Sigmoid colon (tissue), 3 donors: Measurements from ENCODE around the gene ZNF277.

Experiments
- POLR2A ChIP-seq, 2 donors: fragments of 450-650 bp; IDR thresholded peaks; one replicate each; pipeline ENCODE4 v1.6.1; 2016; ENCODE audit warnings: antibody characterized with exemption in 2 of 2, mild to moderate bottlenecking in 2 of 2, moderate library complexity in 2 of 2
- TF ChIP-seq, protein P1 (sequence below), 4 experiments: fragments of 450-650 bp in 3 of 4; fragments of 200-600 bp in 1 of 4; IDR thresholded peaks; one replicate each; pipeline ENCODE4 v1.5.1; 2016 to 2019; ENCODE audit warnings: antibody characterized with exemption in 4 of 4, mild to moderate bottlenecking in 3 of 4, moderate library complexity in 2 of 4

DNA sequence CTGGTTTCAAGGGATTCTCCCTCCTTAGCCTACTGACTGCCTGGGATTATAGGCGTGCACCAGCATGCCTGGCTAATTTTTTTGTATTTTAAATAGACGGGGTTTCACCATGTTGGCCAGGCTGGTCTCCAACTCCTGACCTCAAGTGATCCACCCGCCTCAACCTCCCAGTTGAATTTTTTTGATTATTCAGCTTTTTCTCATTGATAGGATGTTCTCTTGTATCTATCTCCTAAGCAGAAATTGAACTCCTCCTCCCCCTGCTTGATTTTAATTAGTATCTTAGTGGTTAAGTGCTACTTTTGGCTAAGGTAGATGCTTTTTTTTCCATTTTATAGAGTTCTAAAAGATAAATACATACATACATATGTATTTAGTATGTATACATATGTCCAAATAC, 101.0 kb downstream of the ZNF277 start:
- TF ChIP-seq, protein P1, sequence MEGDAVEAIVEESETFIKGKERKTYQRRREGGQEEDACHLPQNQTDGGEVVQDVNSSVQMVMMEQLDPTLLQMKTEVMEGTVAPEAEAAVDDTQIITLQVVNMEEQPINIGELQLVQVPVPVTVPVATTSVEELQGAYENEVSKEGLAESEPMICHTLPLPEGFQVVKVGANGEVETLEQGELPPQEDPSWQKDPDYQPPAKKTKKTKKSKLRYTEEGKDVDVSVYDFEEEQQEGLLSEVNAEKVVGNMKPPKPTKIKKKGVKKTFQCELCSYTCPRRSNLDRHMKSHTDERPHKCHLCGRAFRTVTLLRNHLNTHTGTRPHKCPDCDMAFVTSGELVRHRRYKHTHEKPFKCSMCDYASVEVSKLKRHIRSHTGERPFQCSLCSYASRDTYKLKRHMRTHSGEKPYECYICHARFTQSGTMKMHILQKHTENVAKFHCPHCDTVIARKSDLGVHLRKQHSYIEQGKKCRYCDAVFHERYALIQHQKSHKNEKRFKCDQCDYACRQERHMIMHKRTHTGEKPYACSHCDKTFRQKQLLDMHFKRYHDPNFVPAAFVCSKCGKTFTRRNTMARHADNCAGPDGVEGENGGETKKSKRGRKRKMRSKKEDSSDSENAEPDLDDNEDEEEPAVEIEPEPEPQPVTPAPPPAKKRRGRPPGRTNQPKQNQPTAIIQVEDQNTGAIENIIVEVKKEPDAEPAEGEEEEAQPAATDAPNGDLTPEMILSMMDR (IDR thresholded peaks at IDR 0.05), result no peak
- TF ChIP-seq POLR2A (IDR thresholded peaks at IDR 0.05), result no peak
